Measurements from ENCODE around the gene CUBN. TPM values are rescaled to one million over a fixed set of nuclear protein-coding genes. Genes with fewer than 3 reads are reported as not detected.

The CUBN gene
- total RNA-seq, 1 experiment from 2014 or later = 0.46 TPM

DNA sequence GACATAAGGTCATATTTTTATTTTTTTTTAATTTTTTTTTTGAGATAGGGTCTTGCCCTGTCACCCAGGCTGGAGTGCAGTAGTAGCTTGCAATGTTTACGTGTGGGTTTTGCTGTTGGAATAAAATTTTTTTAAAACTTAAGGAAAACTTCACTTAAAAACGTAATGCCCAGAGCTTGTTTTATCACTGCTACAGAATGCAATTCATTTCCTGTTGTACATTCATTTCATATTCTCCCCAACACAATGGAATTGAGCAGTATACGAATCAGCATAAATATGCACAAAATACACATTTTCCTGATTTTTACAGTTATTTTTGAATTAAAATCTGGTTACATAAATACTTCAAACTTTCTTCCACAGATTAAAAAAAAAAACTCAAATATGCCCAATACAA, 352.7 kb downstream of the CUBN start:
- no peak overlapping the region for H3K27ac Mint-ChIP-seq
- ATAC-seq = no peak
- no peaks in the 10 kb centered on the region for H3K36me3 Mint-ChIP-seq
- CTCF ChIA-PET = interaction anchor here (1.0 to 1.3 kb wide), 5 partner anchors 12 to 141 kb away, joined by 3 to 6 read pairs (median 4); no protein-coding TSS in a partner anchor
- DNase-seq (ENCODE audit: low spot score) = no peak
- no peak overlapping the region for H3K4me3 Mint-ChIP-seq
- TF ChIP-seq, protein P1, sequence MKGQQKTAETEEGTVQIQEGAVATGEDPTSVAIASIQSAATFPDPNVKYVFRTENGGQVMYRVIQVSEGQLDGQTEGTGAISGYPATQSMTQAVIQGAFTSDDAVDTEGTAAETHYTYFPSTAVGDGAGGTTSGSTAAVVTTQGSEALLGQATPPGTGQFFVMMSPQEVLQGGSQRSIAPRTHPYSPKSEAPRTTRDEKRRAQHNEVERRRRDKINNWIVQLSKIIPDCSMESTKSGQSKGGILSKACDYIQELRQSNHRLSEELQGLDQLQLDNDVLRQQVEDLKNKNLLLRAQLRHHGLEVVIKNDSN (CRISPR knock-in tag; IDR thresholded peaks at IDR 0.05) = no peak
- no peak for TF ChIP-seq IRF2 (CRISPR knock-in tag; IDR thresholded peaks at IDR 0.05; ENCODE audit: borderline replicate concordance, low read depth)
- no peaks in the 10 kb centered on the region for H3K9me3 Mint-ChIP-seq
- peaks cover 33% of the 10 kb centered on the region for H3K4me1 Mint-ChIP-seq
- no peaks in the 10 kb centered on the region for H3K27me3 Mint-ChIP-seq (ENCODE audit: low read depth)
- POLR2A ChIA-PET = no interaction called here

Other genes starting within 250 kb of the CUBN start
- gene TRDMT1, start 71.9 kb upstream of the CUBN start, total RNA-seq (2021) = 10.6 to 11.7 TPM (median 11.0 TPM) in 3 replicates
- 65.0 to 74.1 TPM (median 66.2 TPM) in 3 replicates for gene VIM, start 98.4 kb upstream of the CUBN start, total RNA-seq (2021)

Measured in WTC11 (cell line).